GM23248 (cell line): ENCODE results near the gene SYNE1. TPM values are rescaled to one million over a fixed set of nuclear protein-coding genes. Genes with fewer than 3 reads are reported as not detected.

Experiments used
- DNase-seq: peaks from one replicate; pipeline ENCODE4 v3.0.0-alpha.2; 2015
- H2AFZ ChIP-seq: fragments of 200-600 bp; sonication (generic); 2 replicates; pipeline ENCODE4 v1.6.1; 2016; ENCODE audit warnings: antibody characterized with exemption
- H3F3A ChIP-seq: fragments of 200-600 bp; sonication (generic); 2 replicates; pipeline ENCODE4 v1.6.1; 2016; ENCODE audit warnings: mild to moderate bottlenecking, antibody characterized with exemption, mixed run types; ENCODE audit not compliant: insufficient read depth
- H3K27ac ChIP-seq: fragments of 200-600 bp; sonication (generic); 2 replicates; pipeline ENCODE4 v1.5.1; 2016; ENCODE audit warnings: mild to moderate bottlenecking
- H3K27me3 ChIP-seq: fragments of 200-600 bp; sonication (generic); replicated peaks from 2 replicates; pipeline ENCODE4 v1.6.1; 2016; ENCODE audit warnings: mild to moderate bottlenecking; ENCODE audit not compliant: insufficient read depth
- H3K36me3 ChIP-seq: fragments of 200-600 bp; sonication (generic); 2 replicates; pipeline ENCODE4 v1.6.1; 2016; ENCODE audit warnings: low read depth, mild to moderate bottlenecking
- H3K4me1 ChIP-seq: fragments of 200-600 bp; sonication (generic); 2 replicates; pipeline ENCODE4 v1.6.1; 2016; ENCODE audit warnings: mild to moderate bottlenecking; ENCODE audit not compliant: insufficient read depth
- H3K4me2 ChIP-seq: fragments of 200-600 bp; sonication (generic); one replicate; pipeline ENCODE4 v1.6.1; 2016; ENCODE audit warnings: mild to moderate bottlenecking; ENCODE audit not compliant: unreplicated experiment
- H3K4me3 ChIP-seq: fragments of 200-600 bp; sonication (generic); 2 replicates; pipeline ENCODE4 v1.5.1; 2016; ENCODE audit warnings: mild to moderate bottlenecking
- H3K79me2 ChIP-seq: fragments of 200-600 bp; sonication (generic); 2 replicates; pipeline ENCODE4 v1.6.1; 2016; ENCODE audit warnings: mild to moderate bottlenecking; ENCODE audit not compliant: insufficient read depth
- H3K9ac ChIP-seq: fragments of 200-600 bp; sonication (generic); 2 replicates; pipeline ENCODE4 v1.6.1; 2016; ENCODE audit warnings: mild to moderate bottlenecking
- H3K9me2 ChIP-seq: fragments of 200-600 bp; sonication (generic); 2 replicates; pipeline ENCODE4 v1.6.1; 2016; ENCODE audit warnings: mixed run types, mild to moderate bottlenecking, moderate library complexity; ENCODE audit not compliant: insufficient read depth
- H3K9me3 ChIP-seq: fragments of 200-600 bp; sonication (generic); one replicate; pipeline ENCODE4 v1.6.1; 2017; ENCODE audit warnings: low read depth
- H4K20me1 ChIP-seq: fragments of 200-600 bp; sonication (generic); 2 replicates; pipeline ENCODE4 v1.6.0; 2016; ENCODE audit not compliant: insufficient read depth
- EZH2 ChIP-seq: fragments of 200-600 bp; sonication (generic); IDR thresholded peaks from 2 replicates; pipeline ENCODE4 v1.6.1; 2018; ENCODE audit warnings: antibody characterized with exemption, mild to moderate bottlenecking; ENCODE audit not compliant: insufficient read depth, poor library complexity, severe bottlenecking
- EZH2phosphoT487 ChIP-seq: fragments of 200-600 bp; sonication (generic); IDR thresholded peaks from 2 replicates; pipeline ENCODE4 v1.6.1; 2018; ENCODE audit warnings: antibody characterized with exemption, moderate library complexity, mild to moderate bottlenecking, low read depth; ENCODE audit not compliant: insufficient read depth
- WGBS, 2 experiments: methylation state at CpG; one replicate each; pipeline ENCODE4 v1.1.6; 2015 to 2017; ENCODE audit warnings: low lambda C conversion rate in 2 of 2, low coverage in 1 of 2; ENCODE audit errors: missing lambda C conversion rate in 2 of 2; 5-methylcytosine and 5-hydroxymethylcytosine counted together
- in situ Hi-C: fragments of 300-500 bp; cut with MboI; formaldehyde crosslinking; loops from 2 replicates; pipeline ENCODE4 v1.15.0; 2020
- polyA plus RNA-seq: library from polyadenylated mRNA; unstranded; fragments of >200 nt; fragmentation: Nextera tagmentation; extraction: Ambion mirVana; gene quantifications from 2 replicates; pipeline ENCODE4 v1.2.1, GENCODE V29; 2016
- total RNA-seq: library from RNA; depleted of rRNA; stranded (reverse); fragments of >200 nt; shearing (Covaris generic); gene quantifications from 2 replicates; pipeline ENCODE4 v1.2.3, GENCODE V29; 2014

SYNE1 gene
- total and polyA plus RNA-seq, 2 experiments from 2014 or later = 29.2 to 95.4 TPM

GRCh38 chr6:152117156-152118133 is 519.7 kb downstream of the SYNE1 start:
- H3K4me2 ChIP-seq = no peak overlapping the region
- peaks cover 22% of the 10 kb centered on the region for H3K36me3 ChIP-seq
- no peaks in the 10 kb centered on the region for H3K9me2 ChIP-seq
- no peak overlapping the region for H3K27ac ChIP-seq
- H3K4me3 ChIP-seq = no peak overlapping the region
- WGBS, 2 experiments = 67 to 70% methylated on average over 9 of the region's 9 CpGs
- no peaks in the 10 kb centered on the region for H3K27me3 ChIP-seq
- no peak for DNase-seq
- no peaks in the 10 kb centered on the region for H3K79me2 ChIP-seq
- H2AFZ ChIP-seq = no peak overlapping the region
- no peaks in the 10 kb centered on the region for H3K4me1 ChIP-seq
- no peak for TF ChIP-seq EZH2
- TF ChIP-seq EZH2phosphoT487 = no peak
- no peaks in the 10 kb centered on the region for H3F3A ChIP-seq
- H3K9me3 ChIP-seq = no peaks in the 10 kb centered on the region
- no peak overlapping the region for H3K9ac ChIP-seq
- no peaks in the 10 kb centered on the region for H4K20me1 ChIP-seq
- in situ Hi-C loops = no loop called here

- Histone ChIP-seq H3K4me3 (no peak overlapping the region), H3F3A (no peaks in the 10 kb centered on the region), H3K27ac (no peak overlapping the region), H3K4me2 (no peak overlapping the region), H3K36me3 (no peaks in the 10 kb centered on the region), H3K4me1 (no peaks in the 10 kb centered on the region), H3K79me2 (no peaks in the 10 kb centered on the region), H3K9me3 (no peaks in the 10 kb centered on the region), H4K20me1 (no peaks in the 10 kb centered on the region), H3K9me2 (no peaks in the 10 kb centered on the region), H3K27me3 (no peaks in the 10 kb centered on the region), H2AFZ (no peak overlapping the region), H3K9ac (no peak overlapping the region)
- no peak for TF ChIP-seq EZH2
- TF ChIP-seq EZH2phosphoT487 = no peak
- 83 to 89% methylated on average over 15 of the region's 15 CpGs for WGBS, 2 experiments
- no peak for DNase-seq
- in situ Hi-C loops = no loop called here
Measured at GRCh38 chr6:152112491-152113261, 524.5 kb downstream of the SYNE1 start.

- H3K79me2 ChIP-seq = no peaks in the 10 kb centered on the region
- H4K20me1 ChIP-seq = no peaks in the 10 kb centered on the region
- DNase-seq = no peak
- H3F3A ChIP-seq = no peaks in the 10 kb centered on the region
- H3K27me3 ChIP-seq = no peaks in the 10 kb centered on the region
- H3K4me3 ChIP-seq = no peak overlapping the region
- WGBS, 2 experiments = 57 to 60% methylated on average over 20 of the region's 20 CpGs
- H3K9ac ChIP-seq = no peak overlapping the region
- no peaks in the 10 kb centered on the region for H3K9me3 ChIP-seq
- H3K4me1 ChIP-seq = no peaks in the 10 kb centered on the region
- no peaks in the 10 kb centered on the region for H3K36me3 ChIP-seq
- no peak for TF ChIP-seq EZH2
- TF ChIP-seq EZH2phosphoT487 = no peak
- H3K27ac ChIP-seq = no peak overlapping the region
- in situ Hi-C loops = no loop called here
- no peak overlapping the region for H3K4me2 ChIP-seq
- H3K9me2 ChIP-seq = no peaks in the 10 kb centered on the region
- H2AFZ ChIP-seq = 0 out of 2 replicates have a peak overlapping the region, but pooled peaks have one; percentile 20
Measured at GRCh38 chr6:152110886-152111820, 526.0 kb downstream of the SYNE1 start.

- Histone ChIP-seq H3K27ac (no peak overlapping the region), H3K79me2 (no peaks in the 10 kb centered on the region), H2AFZ (no peak overlapping the region), H3K4me3 (no peak overlapping the region), H4K20me1 (no peaks in the 10 kb centered on the region), H3K9me2 (no peaks in the 10 kb centered on the region), H3K9ac (no peak overlapping the region), H3K27me3 (no peaks in the 10 kb centered on the region), H3K4me2 (no peak overlapping the region), H3K9me3 (no peaks in the 10 kb centered on the region), H3K4me1 (no peaks in the 10 kb centered on the region), H3F3A (no peaks in the 10 kb centered on the region), H3K36me3 (no peaks in the 10 kb centered on the region)
- no peak for DNase-seq
- in situ Hi-C loops = no loop called here
- 94 to 95% methylated on average over 4 of the region's 4 CpGs for WGBS, 2 experiments
- TF ChIP-seq EZH2 = no peak
- no peak for TF ChIP-seq EZH2phosphoT487
Measured at GRCh38 chr6:152107973-152108372, 529.2 kb downstream of the SYNE1 start.
